EH (cell line): ENCODE measurements around the gene ITGA7.

Experiments
- DNase-seq: peaks from one replicate; pipeline ENCODE4 v3.0.0-alpha.2; 2015; ENCODE audit warnings: low read depth

The ITGA7 gene, protein sequence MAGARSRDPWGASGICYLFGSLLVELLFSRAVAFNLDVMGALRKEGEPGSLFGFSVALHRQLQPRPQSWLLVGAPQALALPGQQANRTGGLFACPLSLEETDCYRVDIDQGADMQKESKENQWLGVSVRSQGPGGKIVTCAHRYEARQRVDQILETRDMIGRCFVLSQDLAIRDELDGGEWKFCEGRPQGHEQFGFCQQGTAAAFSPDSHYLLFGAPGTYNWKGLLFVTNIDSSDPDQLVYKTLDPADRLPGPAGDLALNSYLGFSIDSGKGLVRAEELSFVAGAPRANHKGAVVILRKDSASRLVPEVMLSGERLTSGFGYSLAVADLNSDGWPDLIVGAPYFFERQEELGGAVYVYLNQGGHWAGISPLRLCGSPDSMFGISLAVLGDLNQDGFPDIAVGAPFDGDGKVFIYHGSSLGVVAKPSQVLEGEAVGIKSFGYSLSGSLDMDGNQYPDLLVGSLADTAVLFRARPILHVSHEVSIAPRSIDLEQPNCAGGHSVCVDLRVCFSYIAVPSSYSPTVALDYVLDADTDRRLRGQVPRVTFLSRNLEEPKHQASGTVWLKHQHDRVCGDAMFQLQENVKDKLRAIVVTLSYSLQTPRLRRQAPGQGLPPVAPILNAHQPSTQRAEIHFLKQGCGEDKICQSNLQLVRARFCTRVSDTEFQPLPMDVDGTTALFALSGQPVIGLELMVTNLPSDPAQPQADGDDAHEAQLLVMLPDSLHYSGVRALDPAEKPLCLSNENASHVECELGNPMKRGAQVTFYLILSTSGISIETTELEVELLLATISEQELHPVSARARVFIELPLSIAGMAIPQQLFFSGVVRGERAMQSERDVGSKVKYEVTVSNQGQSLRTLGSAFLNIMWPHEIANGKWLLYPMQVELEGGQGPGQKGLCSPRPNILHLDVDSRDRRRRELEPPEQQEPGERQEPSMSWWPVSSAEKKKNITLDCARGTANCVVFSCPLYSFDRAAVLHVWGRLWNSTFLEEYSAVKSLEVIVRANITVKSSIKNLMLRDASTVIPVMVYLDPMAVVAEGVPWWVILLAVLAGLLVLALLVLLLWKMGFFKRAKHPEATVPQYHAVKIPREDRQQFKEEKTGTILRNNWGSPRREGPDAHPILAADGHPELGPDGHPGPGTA

DNA sequence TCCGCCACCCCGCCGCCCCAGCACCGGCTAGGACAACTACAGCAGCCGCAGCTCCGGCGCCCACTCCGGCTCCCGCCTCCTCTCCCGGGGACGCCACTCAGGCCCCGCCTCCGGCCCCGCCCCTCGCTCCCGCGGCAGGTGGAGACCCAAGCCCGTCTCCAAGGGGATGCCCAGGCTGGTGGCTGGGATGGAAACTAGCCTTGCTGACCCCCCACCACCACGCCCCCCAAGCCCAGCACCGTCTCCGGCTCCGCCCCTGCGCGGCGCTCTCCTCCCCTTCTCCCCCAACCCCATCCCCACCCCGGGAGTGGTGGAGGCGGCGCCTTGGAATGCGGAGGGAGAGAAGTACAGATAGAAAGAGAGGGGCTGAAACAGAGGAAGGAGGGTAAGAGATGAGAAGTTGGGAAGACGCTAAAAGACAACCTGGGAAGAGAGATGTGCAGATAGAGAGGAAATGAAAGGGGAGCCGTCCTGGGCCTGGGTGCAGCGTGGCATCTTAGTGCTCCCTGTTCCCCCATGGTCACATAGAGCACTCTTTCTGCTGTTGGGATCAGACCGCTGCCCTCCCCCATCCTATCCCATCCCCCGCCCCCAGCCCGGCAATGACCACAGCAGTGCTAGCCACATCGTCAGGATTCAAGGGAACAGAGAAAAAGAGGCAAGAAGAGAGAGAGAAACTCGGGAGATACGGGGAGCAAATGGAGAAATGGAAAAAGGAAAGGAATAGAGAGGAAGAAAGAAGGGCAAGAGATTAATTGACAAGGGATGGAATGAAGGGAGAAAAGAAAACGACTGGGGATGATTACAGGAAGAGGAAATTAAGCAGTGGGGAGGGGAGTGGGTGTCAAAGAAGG, at the start of gene ITGA7:
Gene ITGA7, minus strand, starts transcription at position 64 of the 854 bp plus-strand sequence. CDS start 222 bp downstream, outside the sequence.
- DNase-seq: peak; percentile 43

DNA sequence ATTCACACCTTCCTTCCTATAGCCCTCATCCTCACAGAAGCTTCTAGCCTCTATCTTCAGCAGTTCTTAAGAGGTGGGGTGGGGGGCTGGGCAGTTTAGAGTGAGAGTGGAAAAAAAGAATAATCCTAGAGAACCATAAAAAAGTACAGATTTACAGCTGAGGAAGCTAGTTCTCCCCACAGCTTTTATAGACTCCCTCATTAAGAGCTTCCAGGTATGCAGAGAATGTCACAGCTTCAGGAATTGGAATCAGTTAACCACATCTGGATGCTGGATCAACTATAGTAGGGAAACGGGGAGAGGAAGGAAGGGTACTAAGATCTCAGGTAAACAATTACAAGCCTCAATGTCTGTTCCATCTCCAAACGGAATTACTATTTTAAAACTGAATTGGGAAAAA, 47.5 kb upstream of the ITGA7 start:
- DNase-seq: peak; percentile 46

DNA sequence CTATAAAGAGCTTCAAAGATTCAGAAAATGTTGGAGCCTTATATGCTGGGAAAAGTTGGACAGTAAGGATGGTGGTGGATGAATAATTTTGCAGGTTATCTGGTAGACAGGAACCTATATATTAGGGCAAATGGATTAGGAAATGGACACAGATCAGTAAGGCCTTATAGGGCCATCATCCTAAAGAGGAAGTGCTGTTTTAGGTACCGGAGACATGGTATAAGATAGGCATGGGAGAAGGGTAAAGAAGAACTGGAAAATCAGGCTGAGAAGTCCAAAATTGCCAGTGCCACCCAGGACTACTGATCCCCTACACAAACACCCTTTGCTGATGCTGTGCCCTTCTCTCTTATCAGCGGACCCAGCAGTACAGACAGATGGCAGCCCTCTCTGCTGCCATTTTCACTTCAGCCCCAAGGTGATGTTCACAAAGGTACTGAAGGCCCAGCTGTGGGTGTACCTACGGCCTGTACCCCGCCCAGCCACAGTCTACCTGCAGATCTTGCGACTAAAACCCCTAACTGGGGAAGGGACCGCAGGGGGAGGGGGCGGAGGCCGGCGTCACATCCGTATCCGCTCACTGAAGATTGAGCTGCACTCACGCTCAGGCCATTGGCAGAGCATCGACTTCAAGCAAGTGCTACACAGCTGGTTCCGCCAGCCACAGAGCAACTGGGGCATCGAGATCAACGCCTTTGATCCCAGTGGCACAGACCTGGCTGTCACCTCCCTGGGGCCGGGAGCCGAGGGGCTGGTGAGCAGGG, 40.7 kb upstream of the ITGA7 start:
- no peak for DNase-seq

DNA sequence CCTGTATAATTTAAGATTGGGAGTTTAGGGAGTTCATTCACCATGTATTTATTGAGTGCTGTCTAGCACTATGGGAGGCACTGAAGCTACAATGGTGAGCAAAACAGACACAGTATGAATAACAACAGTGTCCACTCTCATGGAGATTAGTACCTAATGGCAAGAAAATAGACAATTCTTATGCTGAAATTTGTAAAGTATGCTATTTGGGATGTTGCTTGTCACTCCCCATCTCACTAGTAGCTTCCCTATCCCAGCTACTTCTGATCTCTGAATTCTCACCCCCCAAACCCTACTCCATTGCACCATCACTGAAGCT, 39.2 kb upstream of the ITGA7 start:
- DNase-seq: no peak

DNA sequence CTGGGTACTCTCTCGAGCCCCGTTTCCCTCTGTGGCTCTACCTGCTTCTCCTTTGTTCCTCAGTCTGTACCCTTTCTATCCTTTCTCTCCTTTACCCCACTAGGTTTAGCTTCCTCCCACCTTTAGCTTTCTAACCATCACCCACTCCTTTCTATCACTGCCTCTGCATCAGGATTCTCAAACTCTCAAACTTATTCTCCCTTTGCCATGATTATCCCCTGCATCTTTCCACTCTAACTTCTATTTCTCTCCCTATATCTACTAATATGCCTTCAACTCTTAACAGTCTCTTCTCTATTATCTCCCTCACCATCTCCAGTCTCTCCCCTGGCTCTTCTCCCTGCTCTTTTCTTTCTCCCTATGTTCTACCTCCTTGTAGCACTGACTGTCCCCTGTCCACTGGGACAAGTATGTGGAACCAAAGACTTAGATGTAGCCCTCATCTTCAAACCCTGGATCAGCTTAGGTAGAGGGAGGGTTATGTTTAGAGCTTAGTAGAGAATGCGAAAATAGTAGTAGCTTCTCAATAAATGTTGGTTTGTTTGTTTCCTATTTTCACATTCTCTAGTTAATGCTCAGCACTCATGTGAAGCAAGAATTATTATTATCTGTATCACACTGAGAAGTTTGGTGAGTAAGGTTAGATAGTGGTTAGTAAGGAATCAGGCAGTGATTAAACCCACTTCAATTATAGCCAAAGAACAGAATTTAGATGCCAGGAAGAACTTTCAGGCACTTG, 38.6 kb upstream of the ITGA7 start:
- no peak for DNase-seq

DNA sequence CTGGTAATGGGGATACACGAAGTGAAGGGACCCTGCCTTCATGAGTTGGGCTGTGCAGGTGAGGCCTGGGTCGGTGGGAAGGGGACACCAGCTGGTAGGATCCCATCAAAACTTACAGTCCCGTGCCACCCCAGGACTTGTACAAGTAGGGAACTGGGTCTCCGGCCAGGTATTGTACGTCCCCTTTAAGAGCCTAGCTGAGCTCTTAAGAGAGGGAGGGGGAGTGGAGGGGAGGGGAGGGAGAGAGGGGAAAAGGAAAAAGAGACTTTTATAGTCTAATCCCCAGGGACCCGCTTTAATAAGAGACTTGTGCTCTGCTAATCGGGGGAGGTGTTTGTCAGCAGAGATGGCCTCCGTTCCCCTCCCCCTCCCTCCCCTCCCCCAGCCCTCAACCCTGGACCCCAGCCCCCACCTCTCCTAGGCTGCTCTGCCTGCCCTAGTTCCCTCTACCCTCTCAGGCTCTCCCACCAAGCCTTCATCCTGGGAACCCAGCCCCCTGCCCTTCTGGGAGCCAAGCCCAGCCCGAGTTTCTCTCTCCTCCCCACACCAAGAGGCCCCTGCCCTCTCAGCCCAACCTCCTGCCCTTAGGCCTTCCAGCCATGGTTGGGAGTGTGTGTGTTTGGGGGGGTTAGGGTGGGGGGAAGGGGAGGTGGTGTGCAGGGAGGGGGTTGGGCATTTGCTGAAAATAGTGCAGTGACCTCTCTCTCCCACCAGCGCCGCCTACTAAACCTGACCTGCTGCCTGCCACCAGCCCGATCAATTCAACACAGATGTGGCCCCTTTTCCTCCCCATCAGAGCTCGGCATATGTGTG, 37.9 kb upstream of the ITGA7 start:
- no peak for DNase-seq

DNA sequence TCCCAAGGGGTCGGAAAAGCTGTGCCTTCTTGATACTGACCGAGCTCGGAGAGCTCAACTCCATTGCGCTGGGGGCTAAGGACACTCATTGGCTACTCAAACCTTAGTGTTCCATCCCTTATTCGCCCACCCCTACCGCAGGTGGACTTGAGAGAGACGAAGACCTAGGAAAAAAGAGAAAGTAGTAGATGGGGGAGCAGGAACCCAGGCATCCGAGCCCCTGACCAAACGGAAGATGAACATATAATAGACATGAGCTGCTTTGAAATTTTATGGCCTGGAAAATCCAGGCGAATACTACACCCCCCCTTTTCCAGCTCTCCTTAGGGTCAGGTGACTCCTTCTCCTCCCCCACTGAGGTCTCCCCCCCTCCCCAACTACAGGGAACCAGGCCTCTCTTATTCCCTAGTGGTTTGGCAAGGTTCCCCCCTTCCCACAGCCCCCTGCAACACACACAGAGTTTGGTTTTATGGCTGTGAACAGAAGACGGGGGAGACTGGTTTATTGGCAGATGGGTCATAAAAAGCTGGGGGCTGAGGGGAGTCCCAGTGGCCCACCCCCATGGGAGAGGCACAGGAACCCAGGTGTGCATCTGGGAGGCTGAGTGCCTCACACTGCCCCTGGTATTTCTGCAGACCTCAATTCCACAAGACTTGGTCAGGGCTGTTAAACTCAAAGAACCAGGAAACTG, 36.8 kb upstream of the ITGA7 start:
- no peak for DNase-seq

DNA sequence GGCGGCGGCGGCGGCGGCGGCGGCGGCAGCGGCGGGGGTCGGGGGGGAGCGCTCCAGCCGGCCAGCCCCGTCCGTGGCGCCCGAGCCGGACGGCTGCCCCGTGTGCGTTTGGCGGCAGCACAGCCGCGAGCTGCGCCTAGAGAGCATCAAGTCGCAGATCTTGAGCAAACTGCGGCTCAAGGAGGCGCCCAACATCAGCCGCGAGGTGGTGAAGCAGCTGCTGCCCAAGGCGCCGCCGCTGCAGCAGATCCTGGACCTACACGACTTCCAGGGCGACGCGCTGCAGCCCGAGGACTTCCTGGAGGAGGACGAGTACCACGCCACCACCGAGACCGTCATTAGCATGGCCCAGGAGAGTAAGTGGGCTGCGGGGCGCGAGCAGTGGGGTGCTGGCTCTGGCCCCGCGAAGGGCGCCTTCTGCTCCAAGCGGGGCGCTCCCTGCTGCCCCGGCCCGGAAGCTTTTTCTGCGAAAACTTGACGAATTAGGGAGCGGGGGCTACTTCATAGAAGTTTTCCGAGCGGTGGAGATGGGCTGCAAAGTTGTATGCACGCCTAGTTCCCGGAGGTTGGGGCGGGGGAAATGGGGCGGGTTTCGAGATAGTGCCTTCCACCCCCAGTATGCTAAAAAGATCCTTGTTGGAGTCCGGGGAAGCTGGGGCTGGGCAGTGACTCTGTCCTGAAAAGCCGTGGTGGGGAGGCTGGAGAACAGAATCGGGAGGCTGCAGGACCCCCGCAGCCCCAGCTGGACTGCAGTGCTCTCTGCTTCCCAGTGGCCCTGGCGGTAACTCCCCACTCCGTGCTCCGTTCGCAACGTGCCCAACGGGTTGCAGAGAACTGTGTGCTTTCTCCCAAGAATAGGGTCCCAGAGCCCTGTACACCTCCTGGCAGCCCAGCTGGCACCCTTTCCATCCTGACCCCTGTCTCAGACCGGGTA, 36.0 kb upstream of the ITGA7 start:
- DNase-seq: peak; percentile 78

DNA sequence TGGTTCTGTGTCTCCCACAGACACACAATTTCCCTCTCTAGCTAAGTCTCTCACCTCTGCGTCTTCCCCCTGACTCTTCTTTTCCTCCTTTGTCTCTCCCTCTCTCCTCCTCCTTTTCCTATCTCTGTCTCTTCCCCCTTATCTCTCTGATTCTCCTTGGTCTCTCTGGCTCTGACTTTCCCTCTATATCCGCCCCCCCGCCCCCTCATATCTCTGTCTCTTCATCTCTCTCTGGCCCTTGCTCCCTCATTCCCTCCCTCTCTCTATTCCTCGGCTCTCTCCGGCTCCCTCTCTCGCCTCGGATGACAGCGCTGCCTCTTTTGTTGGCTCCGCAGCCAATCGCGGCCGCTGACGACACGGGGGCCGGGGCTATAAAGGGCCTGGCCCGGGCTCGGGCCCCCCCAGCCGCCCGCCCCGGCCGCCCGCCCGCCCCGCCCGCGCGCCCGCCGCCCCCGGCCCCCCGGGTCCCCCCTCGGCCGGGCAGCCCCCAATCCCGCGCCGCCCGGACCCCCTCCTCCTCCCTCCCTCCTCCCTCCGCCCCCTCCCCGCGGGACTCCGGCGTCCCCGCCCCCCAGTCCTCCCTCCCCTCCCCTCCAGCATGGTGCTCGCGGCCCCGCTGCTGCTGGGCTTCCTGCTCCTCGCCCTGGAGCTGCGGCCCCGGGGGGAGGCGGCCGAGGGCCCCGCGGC, 35.2 kb upstream of the ITGA7 start, which contains the start of gene GDF11:
Gene GDF11, plus strand, starts transcription at position 404 of the 687 bp plus-strand sequence. Its CDS starts 195 bp downstream, at position 599.
- DNase-seq: peak; percentile 81

DNA sequence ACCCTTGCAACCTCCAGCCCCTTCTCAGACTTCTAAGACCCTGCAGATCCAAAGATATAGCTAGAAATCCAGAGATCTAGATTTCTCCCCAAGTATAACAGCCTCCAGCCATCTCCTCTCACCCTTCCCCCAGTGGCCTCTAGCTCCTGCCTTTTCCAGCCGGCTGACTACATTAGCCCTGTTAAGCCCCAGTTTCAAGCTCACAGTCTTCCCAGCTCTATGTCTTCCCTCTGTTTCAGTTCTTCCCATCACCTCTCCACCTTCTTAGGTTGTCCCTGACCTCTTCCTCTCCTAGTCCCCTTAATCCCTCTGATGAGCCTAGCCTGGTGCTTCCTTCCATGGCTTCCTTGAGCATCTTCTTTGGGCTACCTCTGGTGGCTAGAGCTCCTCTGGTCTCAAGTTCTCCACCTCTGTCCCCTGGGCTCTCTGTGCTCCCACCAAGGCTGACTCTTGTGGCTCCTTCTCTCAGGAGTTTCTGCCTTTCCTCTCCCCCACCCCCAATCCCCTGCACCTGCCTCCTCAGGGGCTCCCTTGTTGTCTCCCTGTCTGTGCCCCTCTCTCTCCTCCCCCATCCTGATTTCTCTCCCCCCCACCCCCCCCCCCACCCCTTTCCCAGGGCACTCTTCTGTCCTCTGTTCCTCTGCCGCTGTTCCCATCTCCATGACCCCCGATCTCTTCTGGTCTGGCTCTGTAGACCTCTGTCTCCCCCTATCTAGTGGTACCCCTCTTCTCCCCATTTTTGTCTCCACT, 34.4 kb upstream of the ITGA7 start:
- no peak for DNase-seq

DNA sequence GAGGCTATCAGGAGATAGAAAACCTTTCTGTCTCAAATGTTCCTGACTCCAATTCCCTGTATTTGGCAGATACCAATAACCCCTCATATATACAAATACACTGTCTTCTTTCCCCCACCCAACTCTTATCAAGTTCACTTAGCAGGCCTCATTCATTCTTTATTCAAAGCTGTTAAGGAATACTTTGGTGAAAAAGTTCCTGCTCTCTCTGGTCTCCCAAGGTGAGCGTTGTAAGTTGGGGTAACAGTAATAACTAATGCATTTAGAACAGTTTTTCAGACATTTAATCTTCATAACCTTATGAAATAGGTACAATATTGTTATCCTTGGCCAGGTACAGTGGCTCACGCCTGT, 31.3 kb upstream of the ITGA7 start:
- DNase-seq: no peak

DNA sequence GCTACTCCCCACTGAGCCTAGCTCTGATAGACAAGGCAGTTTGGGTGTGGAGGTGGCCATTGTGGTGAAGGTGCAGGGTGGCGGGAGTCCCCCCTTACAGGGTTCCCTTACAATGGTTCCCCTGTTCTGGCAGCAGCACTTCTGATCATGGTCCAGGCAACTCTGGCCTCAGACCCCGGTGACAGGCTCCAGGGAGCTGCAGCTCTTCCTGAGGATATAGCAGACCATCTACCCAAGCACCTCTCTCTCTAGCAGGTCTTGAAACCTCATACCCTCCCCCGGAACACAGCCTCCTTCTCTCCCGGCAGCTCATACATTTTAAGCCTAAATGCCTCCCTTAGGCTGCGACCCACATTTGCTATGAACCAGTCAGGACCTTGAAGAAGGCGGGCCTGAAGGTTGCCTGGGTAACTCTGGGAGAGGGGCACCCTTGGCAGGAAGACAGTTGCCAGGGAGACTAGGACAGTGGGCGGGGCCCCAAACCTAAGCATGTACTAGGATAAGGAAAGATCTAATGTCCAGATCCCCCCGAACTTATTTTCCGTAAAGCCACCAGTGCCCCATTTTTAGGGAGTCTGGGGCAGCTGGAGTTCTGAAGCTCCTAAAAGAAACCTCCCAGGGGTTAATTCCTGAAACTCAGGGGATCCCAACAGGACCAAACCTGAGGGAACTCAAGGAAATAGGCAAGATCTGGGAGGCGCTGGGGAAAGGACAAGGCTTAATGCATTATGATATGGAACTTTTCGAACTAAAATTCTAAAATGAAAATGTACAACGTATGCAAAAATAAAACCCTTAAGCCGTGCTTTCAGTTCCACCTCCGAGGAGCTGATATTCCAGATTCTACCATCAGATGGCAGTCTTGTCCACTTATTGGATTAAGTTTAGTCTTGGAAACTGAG, 30.7 kb upstream of the ITGA7 start:
- peak; percentile 86 for DNase-seq

DNA sequence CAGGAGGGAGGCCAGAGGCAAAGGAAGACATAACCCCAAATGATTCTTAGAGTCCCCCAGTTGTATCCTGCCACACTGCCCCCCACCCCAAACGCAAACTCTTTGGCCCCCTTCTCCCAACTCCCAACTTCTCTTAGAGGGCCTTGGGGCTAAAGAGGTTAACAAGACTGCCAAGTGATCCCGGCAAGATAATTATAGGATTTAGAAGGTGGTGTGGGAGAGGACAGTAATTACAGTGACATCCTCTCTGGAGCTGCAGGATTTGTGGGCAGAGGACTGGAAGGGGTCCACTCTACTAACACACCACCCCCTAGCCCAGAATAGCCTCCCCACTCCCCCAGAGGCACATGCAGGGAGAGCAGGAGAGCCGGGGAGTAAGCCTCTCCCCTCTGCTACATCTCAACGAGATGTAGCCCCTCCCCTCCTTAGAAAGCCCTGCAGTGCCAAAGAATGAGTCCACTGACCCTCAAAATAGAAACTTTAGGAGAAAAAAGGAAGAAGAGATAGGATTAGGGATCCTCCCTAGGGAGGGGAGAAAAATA, 29.9 kb upstream of the ITGA7 start:
- DNase-seq: no peak

DNA sequence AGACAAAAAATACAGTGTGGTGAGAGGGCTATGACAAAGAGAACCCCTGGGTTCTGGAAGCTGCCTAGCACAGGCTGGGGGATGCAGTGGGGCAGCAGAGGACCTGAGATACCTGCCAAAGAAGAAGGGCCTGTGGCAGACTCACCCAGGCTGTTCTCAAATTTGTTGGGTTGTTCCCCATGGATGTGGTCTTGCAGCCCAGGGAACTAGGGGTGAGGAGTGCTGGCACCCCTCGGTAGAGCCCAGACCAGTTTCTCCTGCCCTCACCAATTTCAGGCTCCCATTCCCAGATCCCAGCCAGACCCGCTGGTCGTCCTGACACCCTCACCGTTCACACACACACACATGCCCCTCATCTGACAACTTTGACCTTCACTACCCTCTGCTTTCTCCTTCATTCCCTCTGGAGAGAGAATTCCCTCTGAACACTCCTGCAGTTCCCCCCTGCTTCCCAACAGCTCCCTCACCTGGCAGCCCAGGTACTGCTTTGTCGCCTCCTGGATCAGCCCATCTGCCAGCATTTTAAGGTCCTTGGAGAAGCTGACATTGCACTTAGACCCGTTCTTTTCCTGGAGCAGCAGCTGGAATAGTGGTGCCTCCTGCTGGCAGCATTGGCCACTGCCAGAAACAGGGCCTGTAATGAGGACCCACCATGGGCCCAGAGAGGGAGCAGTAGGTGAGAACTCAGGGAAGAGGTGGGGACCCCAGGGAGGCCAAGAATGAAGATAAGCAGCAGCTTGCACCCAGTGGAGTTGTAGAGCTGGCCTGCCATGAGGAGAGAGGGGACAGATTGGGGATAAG, 29.3 kb upstream of the ITGA7 start:
- peak; percentile 73 for DNase-seq
